ENCODE measurements around the gene CCDC88A.

Gene CCDC88A

GRCh38 chr2:55422876-55423665 is 3.4 kb upstream of the CCDC88A start:
- DNase-seq, result no peak

GRCh38 chr2:55421326-55421725 is 1.7 kb upstream of the CCDC88A start:
- no peak for DNase-seq

- no peak for DNase-seq
Observed at GRCh38 chr2:55420871-55421270, 1.2 kb upstream of the CCDC88A start.

DNA sequence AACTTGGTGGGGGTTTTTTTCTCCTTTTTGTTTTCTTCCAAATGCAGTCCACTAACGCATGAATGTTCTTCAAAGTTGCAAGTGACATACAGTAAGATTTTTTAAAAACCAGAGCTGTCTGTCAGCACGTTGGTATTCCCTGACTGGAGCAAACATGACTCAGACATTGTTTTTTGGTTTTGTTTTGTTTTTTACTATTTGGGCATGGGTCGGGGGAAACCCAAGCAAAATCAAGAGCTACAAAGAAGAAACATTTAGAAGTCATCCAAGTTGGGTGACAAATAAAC is 726 bp upstream of the CCDC88A start:
- no peak for DNase-seq

- no peak for DNase-seq
Observed at GRCh38 chr2:55419233-55419678, 400 bp downstream of the CCDC88A start.

DNA sequence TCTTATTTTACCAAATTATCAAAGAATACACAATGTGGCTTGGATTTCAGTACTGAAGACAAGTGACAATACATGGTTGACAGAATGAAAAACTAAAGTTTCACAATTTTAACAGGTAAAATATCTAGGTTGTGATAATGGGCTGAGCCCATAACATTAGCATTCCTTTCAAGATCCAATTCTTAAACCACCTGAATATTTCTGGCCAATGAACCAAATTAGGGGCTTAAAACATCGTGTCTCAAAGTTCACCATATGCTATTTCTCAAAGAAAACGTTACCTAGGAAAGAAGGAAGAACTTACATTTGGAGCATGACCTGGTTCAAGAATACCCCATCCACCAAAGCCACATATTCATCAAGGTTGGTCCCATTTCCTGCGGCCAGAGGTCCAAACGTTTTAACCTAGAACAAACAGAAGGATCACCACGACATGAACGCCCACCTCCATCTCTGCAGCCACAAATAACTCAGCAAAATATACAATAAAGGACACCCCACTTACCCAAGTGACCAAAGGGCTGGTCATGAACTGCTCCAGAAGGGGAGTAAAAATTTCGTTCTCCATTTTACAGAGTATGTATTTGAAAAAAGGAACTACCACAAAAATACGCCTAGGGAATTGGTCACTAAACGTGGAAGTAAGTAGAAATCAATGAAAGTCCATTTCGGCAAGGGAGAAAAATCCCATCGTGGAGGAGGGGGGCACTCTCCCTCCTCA is 984 bp downstream of the CCDC88A start:
- DNase-seq, result no peak

GRCh38 chr2:55418072-55418471 is 1.6 kb downstream of the CCDC88A start:
- DNase-seq, result no peak

DNA sequence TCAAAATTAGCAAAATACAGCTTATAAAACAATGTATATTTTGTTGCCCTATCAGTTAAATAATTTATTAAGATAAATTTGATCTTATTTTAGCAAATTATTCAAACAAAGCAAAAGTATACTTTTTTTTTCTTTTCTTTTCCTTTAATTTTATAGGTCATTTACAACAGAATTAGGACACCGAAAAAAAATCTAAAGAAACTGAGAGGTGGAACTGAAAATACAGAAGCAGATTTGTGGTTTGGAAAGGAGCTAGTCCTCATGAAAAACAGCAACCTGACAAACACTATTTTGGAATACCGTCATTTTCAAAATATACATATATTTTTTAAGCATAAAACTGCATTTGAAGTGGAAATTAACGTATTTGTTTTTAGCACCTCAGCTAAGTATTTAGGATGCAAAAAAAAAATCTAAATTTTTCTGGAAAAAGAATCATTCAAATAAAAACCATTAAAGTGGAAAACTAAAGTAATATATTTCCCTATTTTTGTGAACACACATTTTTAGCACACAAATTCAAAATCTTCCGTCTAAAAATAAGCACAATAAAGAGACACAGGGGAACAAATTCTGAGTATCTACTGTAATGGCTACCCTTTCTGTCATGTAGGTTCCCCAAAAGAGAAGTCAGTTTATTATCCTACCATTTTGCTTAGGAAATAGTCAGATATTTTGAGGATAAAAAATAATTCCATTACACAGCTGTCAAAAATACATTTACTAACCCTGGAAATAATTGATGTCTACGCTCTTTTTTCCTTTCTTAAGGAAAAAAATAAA is 2.7 kb downstream of the CCDC88A start:
- DNase-seq, result no peak

DNA sequence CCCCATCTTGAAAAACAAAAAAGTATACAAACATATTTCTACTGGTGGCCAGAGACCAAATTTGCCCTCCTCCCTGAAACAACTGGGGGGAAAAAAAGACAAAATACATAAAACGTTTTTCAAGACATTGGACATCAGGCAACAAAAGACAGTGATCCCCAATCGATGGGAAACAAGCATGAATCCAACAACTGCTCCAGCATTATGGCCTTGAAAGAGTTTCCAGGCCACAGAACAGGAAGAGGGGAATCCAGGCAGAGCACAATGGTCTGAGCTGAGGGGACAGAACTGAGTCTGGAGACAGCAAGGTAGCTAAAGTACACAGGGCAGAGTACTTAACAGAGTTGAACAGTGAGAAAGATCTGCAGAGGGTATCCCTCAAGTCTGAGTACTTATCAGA is 4.4 kb downstream of the CCDC88A start:
- no peak for DNase-seq

- DNase-seq, result no peak
Observed at GRCh38 chr2:55408918-55409868, 10.5 kb downstream of the CCDC88A start.

DNA sequence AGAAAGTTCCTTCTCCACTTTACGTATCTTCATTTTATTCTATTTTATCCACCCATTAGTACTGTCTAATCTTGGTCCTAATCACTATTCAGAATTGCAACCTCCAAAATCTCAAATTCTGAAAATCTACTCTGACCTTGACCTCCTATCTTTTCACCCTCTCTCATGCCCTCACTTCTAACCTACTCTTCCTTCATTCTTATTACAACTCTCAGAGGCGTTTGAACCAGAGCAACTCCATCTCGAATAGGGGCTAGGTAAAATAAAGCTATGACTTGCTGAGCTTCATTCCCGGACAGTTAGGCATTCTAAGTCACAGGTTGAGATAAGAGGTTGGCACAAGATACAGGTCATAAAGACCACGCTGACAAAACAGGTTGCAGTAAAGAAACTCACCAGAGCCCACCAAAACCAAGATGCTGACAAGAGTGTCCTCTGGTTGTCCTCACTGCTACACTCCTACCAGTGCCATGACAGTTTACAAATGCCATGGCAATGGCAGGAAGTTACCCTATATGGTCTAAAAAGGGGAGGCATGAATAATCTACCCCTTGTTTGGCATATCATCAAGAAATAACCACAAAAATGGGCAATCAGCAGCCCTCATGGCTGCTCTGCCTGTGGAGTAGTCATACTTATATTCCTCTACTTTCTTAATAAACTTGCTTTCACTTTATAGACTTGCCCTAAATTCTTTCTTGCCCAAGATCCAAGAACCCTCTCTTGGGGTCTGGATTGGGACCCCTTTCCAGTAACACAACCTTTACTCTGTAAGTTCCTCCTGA is 11.4 kb downstream of the CCDC88A start:
- no peak for DNase-seq

- DNase-seq, result no peak
Observed at GRCh38 chr2:55405116-55405515, 14.5 kb downstream of the CCDC88A start.

DNA sequence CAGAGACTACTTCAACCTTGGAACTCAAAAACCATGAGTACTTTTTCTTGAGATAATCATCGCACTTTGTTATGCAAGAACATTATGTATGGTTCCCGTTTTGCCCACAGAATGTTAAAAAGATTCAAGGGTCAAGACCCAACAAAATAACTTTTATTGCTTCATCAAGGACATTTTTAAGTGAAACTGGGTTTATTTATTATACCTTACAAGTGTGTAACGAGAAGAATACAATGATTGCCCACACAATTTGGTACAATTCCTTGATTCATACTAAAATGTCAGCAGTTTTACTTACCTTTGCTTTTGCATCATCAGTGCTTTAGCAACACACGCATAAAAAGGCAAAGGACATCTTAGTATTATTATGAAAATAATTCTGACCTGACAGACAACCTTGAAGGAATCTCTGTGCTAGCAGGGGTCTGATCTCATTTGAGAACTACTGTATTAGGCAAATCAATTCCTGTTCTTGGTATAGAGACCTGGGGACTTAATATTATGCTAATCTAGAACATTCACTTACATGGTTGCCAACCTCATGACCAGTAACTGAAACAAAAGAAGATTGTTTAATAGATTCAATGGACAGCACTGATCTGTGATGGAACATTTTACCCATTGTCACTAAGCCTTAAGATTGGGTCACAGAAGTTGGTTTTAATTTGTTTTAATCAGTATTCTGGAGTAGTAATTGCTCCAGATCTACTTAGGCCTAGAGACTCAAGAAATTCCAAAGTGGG is 16.2 kb downstream of the CCDC88A start:
- DNase-seq, result no peak

- DNase-seq, result no peak
Observed at GRCh38 chr2:55401124-55401523, 18.5 kb downstream of the CCDC88A start.

DNA sequence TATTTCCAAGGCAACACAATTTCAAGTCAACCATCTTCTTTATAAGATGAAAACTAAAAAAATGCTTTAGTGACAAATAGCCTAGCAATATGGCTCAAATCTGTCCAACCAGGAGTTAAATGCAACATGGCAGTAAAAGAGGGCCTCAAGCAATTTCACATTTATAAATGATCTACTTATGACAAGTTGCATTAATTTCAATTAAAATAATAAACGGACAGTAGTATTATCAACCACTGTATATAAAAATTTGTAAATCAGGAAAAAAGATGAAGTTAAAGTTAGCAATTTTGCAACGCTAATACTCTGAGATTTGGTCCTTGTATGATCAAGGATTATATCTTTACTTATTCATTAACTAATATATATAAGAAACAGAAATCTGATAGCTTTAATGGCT is 19.3 kb downstream of the CCDC88A start:
- DNase-seq, result no peak

DNA sequence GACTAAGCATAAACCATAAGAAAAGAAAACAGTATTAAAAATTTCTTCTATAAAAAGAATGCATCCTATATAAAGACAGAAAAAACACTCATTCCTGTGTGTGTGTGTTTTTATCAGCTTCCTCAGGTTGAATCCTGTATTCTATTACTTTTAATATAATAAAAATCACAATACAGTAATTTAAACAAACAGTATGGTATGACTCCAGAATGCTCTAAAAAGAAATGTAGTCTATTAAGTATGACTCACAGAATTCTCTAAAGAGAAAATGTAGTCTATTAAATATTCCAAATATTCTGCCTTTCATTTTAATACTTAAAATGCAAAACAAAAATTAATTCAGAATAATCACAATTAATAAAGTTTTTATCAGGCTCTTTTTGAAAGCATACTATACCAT is 19.8 kb downstream of the CCDC88A start:
- no peak for DNase-seq

DNA sequence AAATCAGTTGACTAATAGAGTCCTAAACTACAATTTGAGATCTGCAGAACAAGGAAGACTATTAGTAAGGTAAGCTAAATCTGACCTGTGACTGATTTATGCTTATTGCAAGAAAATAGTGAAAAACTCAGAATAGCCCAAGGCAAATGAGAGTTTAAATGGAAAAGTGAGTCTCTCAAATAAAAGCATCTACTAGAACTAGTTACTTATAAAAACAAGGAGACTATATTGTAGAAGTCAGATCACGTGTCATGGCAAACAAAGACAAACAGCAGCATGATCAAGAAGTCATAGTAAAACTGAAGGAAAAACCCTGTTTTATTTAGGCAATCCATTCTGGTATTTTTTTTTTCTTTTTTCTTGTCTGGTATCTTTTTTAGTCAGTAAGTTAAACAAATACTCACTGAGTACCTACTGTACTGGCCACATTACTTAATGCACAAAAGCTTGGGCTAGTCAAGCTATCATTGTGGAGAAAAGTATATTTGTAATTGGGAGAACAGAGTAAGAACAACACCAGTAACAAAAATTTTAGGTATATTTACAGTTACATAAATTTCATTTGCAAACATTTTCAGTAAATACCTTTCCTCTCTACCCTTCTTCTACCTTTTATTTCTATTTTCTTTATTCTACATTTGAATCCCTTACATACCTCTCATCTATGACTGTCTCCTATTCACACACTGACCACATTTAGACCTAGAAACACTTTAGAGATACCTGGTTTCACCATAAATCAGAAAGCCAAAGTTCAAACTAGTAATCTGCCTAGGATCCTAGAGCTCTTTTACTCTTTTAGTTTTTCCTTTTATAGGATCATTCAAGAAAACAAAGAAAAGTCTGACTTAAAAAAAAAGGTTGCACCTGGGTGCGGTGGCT is 23.7 kb downstream of the CCDC88A start:
- DNase-seq, result no peak

GRCh38 chr2:55391615-55392242 is 27.9 kb downstream of the CCDC88A start:
- DNase-seq, result no peak

DNA sequence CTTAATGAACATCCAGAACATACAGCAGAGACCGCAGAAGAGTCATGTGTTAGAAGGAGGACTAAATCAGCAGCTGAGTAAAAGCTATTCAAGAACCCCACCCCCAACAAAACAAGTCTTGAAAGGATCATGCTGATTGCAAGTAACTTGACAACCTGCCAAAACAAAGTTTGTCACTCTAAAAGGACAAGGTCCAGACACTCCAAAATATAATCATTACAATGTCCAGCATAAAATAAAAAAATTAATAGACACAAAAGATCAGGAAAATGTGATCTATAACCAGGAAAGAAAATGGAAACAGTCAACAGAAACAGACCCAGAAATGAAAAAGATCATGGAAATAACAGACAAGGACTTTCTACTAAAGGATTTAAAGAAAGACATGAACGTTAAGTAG is 28.5 kb downstream of the CCDC88A start:
- no peak for DNase-seq

Measured in CD4-positive, alpha-beta T cell treated with Interleukin-17A for 4 hours (primary cell).